Epithelial cell of umbilical artery (primary cell): Measurements from ENCODE around the gene KRTAP20-1. TPM values are rescaled to one million over a fixed set of nuclear protein-coding genes. Genes with fewer than 3 reads are reported as not detected.

Source experiments
- total RNA-seq: library from RNA; depleted of rRNA; stranded (reverse); fragments of >200 nt; gene quantifications from 2 replicates; pipeline ENCODE4 v1.2.3, GENCODE V29; 2014

KRTAP20-1 gene, protein sequence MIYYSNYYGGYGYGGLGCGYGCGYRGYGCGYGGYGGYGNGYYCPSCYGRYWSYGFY
- total RNA-seq: not detected in 2 replicates

GRCh38 chr21:30616125-30616524 is at the start of gene KRTAP20-1:
Gene KRTAP20-1 (plus strand): TSS chr21:30616425. CDS start chr21:30616455, 30 bp downstream.

DNA sequence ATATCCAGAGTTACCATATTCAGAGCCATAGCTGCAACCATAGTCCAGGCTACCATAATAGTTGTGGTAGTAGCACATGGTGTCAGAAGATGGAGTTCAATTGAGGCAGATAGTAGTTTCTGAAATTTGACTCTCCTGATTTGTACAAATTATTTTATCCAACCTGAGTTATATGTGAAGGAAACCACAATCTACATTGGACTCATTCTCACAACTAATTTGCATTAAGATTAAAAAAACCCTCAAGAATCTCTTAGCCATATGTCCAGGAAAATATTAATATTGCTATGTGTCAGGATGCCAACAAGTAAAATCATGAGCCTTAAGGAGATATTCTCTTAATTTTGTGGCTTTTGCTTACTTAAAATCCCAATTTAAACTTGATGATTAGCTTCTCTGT is 25.9 kb upstream of the KRTAP20-1 start, which contains the start of gene KRTAP22-2:
KRTAP22-2 (minus strand) TSS at position 101 of the 400 bp plus-strand sequence.

DNA sequence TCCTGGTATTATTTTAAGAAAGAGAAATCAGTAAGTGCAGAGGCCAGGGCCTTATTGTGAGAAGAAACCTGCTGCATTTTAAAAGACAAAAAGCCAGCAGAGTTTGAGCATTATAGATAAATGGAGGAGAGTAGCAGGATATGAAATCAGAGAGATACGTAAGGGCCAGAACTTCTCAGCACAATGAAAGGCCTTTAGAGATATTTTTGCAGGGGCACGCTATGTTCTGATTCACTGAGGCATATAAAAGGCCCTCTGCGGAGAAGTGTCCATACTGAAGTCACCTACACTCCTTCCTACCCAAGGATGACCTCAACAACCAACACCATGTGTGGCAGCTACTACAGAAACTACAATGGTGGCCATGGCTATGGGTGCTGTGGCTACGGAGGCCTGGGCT is 24.1 kb upstream of the KRTAP20-1 start, which contains the start of gene KRTAP6-3:
KRTAP6-3 (plus strand) TSS at position 301 of the 400 bp plus-strand sequence; CDS start at position 307, 6 bp downstream.

DNA sequence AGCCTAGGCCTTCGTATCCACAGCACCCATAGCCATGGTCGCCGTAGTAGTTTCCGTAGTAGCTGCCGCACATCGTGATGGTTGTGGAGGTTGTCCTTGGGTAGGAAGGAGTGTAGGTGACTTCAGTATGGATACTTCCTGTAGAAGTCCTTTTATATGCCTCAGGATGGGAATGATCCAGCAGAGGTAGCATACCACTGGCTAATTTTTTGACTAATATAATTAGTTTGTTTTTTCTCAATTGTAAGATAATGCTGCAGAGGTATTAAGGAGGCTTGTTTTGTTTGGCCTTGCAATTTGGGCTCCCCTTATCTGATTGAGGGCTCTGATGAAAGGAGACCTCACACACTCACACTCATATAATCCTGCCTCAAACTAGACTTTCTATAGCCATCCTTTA is 17.4 kb upstream of the KRTAP20-1 start, which contains the start of gene KRTAP6-2:
KRTAP6-2 (minus strand) TSS at position 101 of the 400 bp plus-strand sequence; CDS start at position 73, 28 bp downstream.

DNA sequence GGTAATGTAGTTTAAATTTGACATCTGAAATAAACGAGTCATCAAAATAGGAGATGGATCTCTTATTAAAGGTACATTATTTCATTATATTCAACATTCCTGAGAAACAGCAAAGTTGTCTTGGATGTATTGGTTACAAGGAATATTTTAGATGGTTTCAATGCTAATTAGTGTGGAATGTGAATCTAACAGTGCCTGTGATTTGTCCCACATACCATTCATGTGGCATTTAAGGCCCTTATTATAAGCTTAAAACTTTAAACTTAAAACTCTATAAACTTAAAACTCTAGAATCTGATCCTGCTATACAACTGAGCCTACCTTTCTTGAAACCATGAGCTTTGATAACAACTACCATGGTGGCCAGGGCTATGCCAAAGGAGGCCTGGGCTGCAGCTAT is 15.4 kb upstream of the KRTAP20-1 start, which contains the start of gene KRTAP22-1:
KRTAP22-1 (plus strand) TSS at position 301 of the 400 bp plus-strand sequence.

GRCh38 chr21:30613836-30614235 is 2.4 kb upstream of the KRTAP20-1 start, which contains the start of gene KRTAP6-1:
Gene KRTAP6-1 (minus strand): TSS chr21:30613930. CDS start chr21:30613904, 26 bp downstream.

GRCh38 chr21:30620522-30620921 is 4.3 kb downstream of the KRTAP20-1 start, which contains the start of gene KRTAP20-4:
Gene KRTAP20-4 (plus strand): TSS chr21:30620627.

GRCh38 chr21:30634906-30635305 is 18.7 kb downstream of the KRTAP20-1 start, which contains the start of gene KRTAP20-2:
Gene KRTAP20-2 (plus strand): TSS chr21:30635206. CDS start chr21:30635264, 58 bp downstream.

DNA sequence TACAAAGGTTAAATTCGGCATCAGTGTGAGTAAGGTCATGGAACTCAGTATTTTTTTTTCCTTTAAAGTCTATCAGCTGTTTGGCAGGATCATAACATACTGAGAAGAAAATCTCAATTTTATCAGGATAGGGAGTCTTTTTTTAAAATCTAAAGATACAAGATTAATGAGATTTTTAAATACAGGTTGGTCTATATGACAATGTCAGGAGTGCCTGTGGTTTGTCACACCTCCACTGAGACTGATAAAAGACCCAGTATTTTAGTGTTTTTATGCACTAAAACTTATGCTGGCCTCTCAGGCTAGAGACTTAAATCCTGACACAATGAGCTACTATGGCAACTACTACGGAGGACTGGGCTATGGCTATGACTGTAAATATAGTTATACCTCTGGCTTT is 26.3 kb downstream of the KRTAP20-1 start, which contains the start of gene KRTAP20-3:
KRTAP20-3 (plus strand) TSS at position 301 of the 400 bp plus-strand sequence.

Other genes starting within 250 kb of the KRTAP20-1 start
- not detected in 2 replicates for gene KRTAP13-2, start 244.2 kb upstream of the KRTAP20-1 start, total RNA-seq
- gene KRTAP13-1, start 220.4 kb upstream of the KRTAP20-1 start, total RNA-seq: not detected in 2 replicates
- gene KRTAP13-3, start 190.5 kb upstream of the KRTAP20-1 start, total RNA-seq: not detected in 2 replicates
- not detected in 2 replicates for gene KRTAP13-4, start 186.2 kb upstream of the KRTAP20-1 start, total RNA-seq
- gene KRTAP15-1, start 176.2 kb upstream of the KRTAP20-1 start, total RNA-seq: not detected in 2 replicates
- not detected in 2 replicates for gene KRTAP19-1, start 136.1 kb upstream of the KRTAP20-1 start, total RNA-seq
- not detected in 2 replicates for gene KRTAP19-2, start 129.0 kb upstream of the KRTAP20-1 start, total RNA-seq
- gene KRTAP19-3, start 124.4 kb upstream of the KRTAP20-1 start, total RNA-seq: not detected in 2 replicates
- gene KRTAP19-4, start 119.3 kb upstream of the KRTAP20-1 start, total RNA-seq: not detected in 2 replicates
- not detected in 2 replicates for gene KRTAP19-5, start 114.3 kb upstream of the KRTAP20-1 start, total RNA-seq
- gene KRTAP19-6, start 74.6 kb upstream of the KRTAP20-1 start, total RNA-seq: not detected in 2 replicates
- gene KRTAP19-7, start 55.1 kb upstream of the KRTAP20-1 start, total RNA-seq: not detected in 2 replicates
- not detected in 2 replicates for gene KRTAP22-2, start 26.0 kb upstream of the KRTAP20-1 start, total RNA-seq
- gene KRTAP6-3, start 24.0 kb upstream of the KRTAP20-1 start, total RNA-seq: not detected in 2 replicates
- gene KRTAP6-2, start 17.5 kb upstream of the KRTAP20-1 start, total RNA-seq: not detected in 2 replicates
- gene KRTAP22-1, start 15.3 kb upstream of the KRTAP20-1 start, total RNA-seq: not detected in 2 replicates
- gene KRTAP6-1, start 2.5 kb upstream of the KRTAP20-1 start, total RNA-seq: not detected in 2 replicates
- not detected in 2 replicates for gene KRTAP20-4, start 4.2 kb downstream of the KRTAP20-1 start, total RNA-seq
- not detected in 2 replicates for gene KRTAP20-2, start 18.8 kb downstream of the KRTAP20-1 start, total RNA-seq
- gene KRTAP20-3, start 26.4 kb downstream of the KRTAP20-1 start, total RNA-seq: not detected in 2 replicates
- gene KRTAP21-3, start 102.4 kb downstream of the KRTAP20-1 start, total RNA-seq: not detected in 2 replicates
- gene KRTAP21-2, start 130.8 kb downstream of the KRTAP20-1 start, total RNA-seq: not detected in 2 replicates
- gene KRTAP21-1, start 139.0 kb downstream of the KRTAP20-1 start, total RNA-seq: not detected in 2 replicates
- not detected in 2 replicates for gene KRTAP8-1, start 196.8 kb downstream of the KRTAP20-1 start, total RNA-seq
- gene KRTAP7-1, start 213.3 kb downstream of the KRTAP20-1 start, total RNA-seq: not detected in 2 replicates